Hepatocyte (in vitro differentiated cells): ENCODE results near the gene BAMBI.

Experiments used
- CTCF ChIP-seq: fragments of 200-600 bp; sonication (generic); IDR thresholded peaks from 2 replicates; pipeline ENCODE4 v1.5.1; 2016; ENCODE audit warnings: antibody characterized with exemption, mild to moderate bottlenecking; ENCODE audit not compliant: poor library complexity
- EZH2 ChIP-seq: fragments of 200-600 bp; sonication (generic); IDR thresholded peaks from 2 replicates; pipeline ENCODE4 v1.6.1; 2016; ENCODE audit warnings: antibody characterized with exemption, mild to moderate bottlenecking, borderline replicate concordance

GRCh38 chr10:28679581-28680357 is 2.4 kb downstream of the BAMBI start:
- TF ChIP-seq CTCF (peak; percentile 33), EZH2 (no peak)
